ENCODE results near the gene SPECC1L.
A peak's percentile ranks its signal among the peaks of the same experiment; 100 is the strongest.

DNA sequence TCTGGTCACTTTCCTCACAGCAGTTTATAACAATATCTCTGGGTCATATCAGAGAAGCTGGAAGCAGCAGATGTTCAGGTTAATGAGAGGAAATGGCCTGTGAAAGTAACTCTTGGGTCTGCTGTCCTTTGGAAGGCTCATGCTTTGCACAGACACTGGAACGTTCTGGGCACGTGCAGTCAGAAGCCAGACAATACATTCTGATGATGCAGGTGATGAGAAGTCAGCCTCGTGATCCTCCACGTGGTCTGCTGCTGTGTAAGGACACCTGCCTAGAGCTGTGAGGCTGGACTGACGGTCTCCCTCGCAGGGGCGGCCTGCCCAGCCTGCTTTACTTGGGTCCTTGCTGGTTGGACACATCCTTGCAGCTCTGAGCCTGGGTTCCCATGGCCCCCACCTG lies 138.0 kb downstream of the SPECC1L start:
- TF ChIP-seq, protein P1, sequence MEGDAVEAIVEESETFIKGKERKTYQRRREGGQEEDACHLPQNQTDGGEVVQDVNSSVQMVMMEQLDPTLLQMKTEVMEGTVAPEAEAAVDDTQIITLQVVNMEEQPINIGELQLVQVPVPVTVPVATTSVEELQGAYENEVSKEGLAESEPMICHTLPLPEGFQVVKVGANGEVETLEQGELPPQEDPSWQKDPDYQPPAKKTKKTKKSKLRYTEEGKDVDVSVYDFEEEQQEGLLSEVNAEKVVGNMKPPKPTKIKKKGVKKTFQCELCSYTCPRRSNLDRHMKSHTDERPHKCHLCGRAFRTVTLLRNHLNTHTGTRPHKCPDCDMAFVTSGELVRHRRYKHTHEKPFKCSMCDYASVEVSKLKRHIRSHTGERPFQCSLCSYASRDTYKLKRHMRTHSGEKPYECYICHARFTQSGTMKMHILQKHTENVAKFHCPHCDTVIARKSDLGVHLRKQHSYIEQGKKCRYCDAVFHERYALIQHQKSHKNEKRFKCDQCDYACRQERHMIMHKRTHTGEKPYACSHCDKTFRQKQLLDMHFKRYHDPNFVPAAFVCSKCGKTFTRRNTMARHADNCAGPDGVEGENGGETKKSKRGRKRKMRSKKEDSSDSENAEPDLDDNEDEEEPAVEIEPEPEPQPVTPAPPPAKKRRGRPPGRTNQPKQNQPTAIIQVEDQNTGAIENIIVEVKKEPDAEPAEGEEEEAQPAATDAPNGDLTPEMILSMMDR (IDR thresholded peaks at IDR 0.05) = no peak
- TF ChIP-seq POLR2AphosphoS5 (IDR thresholded peaks at IDR 0.05) = peak in 1 of 2 donors; percentile 9
- no peak for TF ChIP-seq POLR2A (IDR thresholded peaks at IDR 0.05; ENCODE audit: low read depth)
